Measurements from ENCODE around the gene VAV3.

VAV3 gene

DNA sequence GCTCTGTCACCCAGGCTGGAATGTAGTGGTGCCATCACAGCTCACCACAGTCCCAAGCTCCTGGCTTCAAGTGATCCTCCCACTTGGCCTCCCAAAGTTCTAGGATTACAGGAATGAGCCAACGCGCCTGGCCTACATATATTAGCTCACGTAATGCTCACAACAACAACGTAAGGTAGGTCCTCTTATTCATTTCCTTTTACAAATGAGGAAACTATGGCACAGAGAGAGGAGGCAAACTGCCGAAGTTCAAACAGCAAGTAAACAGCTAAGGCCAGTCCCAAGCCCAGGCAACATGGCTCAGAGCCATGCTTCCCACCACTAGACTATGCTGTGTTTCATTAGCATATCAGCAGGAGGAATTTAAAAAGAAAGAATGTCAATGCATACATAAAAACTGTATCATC lies 284.4 kb downstream of the VAV3 start:
- no peak for DNase-seq (ENCODE audit: low read depth)
- H3K4me3 ChIP-seq (ENCODE audit: low read length) = no peak overlapping the region

DNA sequence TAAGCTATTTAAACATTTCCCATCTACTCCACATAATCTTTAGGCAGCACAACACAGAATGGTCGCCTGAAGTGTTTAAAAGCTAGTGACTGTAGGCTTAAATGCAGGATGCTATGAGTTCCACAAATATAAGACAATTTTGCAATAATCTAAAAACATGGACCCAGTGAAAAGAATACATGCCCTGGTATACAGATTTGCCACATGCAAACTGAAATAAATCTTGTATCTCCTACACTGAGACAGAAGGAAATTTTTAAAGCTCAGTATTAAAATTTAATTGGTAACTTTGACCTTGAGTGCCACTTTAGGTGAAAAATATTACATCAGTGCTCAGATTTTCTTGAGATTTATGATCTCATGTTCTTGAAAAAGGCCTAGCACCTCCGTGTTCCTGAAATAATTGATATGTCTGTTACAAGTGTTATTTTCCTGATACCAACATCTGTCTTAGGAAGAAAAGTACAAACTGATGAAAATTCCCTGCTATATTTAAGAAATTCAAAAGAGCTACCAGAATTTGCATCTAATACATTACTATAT lies 285.5 kb downstream of the VAV3 start:
- DNase-seq (ENCODE audit: low read depth) = no peak
- TF ChIP-seq, protein P1, sequence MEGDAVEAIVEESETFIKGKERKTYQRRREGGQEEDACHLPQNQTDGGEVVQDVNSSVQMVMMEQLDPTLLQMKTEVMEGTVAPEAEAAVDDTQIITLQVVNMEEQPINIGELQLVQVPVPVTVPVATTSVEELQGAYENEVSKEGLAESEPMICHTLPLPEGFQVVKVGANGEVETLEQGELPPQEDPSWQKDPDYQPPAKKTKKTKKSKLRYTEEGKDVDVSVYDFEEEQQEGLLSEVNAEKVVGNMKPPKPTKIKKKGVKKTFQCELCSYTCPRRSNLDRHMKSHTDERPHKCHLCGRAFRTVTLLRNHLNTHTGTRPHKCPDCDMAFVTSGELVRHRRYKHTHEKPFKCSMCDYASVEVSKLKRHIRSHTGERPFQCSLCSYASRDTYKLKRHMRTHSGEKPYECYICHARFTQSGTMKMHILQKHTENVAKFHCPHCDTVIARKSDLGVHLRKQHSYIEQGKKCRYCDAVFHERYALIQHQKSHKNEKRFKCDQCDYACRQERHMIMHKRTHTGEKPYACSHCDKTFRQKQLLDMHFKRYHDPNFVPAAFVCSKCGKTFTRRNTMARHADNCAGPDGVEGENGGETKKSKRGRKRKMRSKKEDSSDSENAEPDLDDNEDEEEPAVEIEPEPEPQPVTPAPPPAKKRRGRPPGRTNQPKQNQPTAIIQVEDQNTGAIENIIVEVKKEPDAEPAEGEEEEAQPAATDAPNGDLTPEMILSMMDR (conservative IDR thresholded peaks at IDR 0.05; ENCODE audit: low read length) = no peak
- no peak overlapping the region for H3K4me3 ChIP-seq (ENCODE audit: low read length)

More for the DNA sequence above, 284.4 kb downstream of the VAV3 start:
- TF ChIP-seq, protein P1 (conservative IDR thresholded peaks at IDR 0.05; ENCODE audit: low read length) = no peak

GRCh38 chr1:107678993-107679392 lies 286.0 kb downstream of the VAV3 start:
- DNase-seq (ENCODE audit: low read depth) = no peak
- H3K4me3 ChIP-seq (ENCODE audit: low read length) = no peak overlapping the region
- TF ChIP-seq, protein P1 (conservative IDR thresholded peaks at IDR 0.05; ENCODE audit: low read length) = no peak

- TF ChIP-seq, protein P1 (conservative IDR thresholded peaks at IDR 0.05; ENCODE audit: low read length) = no peak
- H3K4me3 ChIP-seq (ENCODE audit: low read length) = no peak overlapping the region
- no peak for DNase-seq (ENCODE audit: low read depth)
Observed at GRCh38 chr1:107677697-107678096, 287.3 kb downstream of the VAV3 start.

DNA sequence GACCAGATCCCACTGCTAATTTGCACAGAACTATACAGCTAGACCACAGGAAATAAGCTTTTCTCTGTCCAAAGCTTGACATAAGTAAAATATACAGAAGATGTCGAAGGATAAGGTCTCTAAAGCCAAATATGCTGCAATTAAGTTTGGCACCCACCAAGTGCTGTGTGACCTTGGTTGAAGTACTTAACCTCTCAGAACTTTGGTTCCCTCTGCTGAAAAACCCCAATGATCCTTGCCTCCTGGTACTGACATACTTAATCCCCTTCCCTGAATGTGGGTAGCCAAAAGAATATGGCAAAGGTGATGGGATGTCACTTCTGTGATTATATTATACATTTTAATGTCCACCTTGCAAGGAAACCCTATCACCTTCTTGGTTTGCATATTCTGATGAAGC lies 290.5 kb downstream of the VAV3 start:
- TF ChIP-seq, protein P1 (conservative IDR thresholded peaks at IDR 0.05; ENCODE audit: low read length) = no peak
- no peak overlapping the region for H3K4me3 ChIP-seq (ENCODE audit: low read length)
- no peak for DNase-seq (ENCODE audit: low read depth)

GRCh38 chr1:107673006-107673405 lies 292.0 kb downstream of the VAV3 start:
- TF ChIP-seq, protein P1 (conservative IDR thresholded peaks at IDR 0.05; ENCODE audit: low read length) = no peak
- no peak overlapping the region for H3K4me3 ChIP-seq (ENCODE audit: low read length)
- DNase-seq (ENCODE audit: low read depth) = no peak

DNA sequence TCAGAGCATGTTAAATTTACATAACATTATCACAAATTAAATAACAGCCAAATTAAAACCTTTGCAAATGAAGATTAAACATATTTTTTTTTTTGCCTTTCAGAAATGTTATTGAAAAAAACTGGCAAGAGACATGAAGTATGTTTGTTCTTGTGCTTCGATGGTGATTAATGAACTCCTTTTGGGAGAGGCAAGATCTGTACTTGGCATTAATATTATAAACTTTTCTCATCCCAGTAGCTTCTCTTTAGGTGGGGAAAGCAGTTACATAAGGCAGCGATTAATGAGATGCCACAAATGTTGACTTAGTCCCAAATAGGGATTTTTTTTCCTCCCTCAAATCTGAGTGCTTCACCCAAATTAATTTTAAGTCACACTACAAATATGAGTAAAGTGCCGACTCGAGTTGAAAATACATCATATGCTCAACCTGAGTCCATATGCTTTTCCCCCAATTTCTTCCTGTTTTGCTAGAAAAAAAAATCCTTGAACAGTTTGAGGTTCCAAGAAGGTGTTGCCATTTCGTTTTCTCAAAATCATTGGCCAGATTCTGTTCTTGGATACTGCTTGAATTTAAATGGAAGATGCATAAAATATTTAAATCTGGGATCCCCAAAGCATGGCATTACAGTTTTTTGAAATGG lies 294.5 kb downstream of the VAV3 start:
- no peak for DNase-seq (ENCODE audit: low read depth)
- TF ChIP-seq, protein P1 (conservative IDR thresholded peaks at IDR 0.05; ENCODE audit: low read length) = no peak
- H3K4me3 ChIP-seq (ENCODE audit: low read length) = no peak overlapping the region

Data from AG10803 (cell line).